ENCODE results near the gene NDUFS6. TPM values are rescaled to one million over a fixed set of nuclear protein-coding genes. Genes with fewer than 3 reads are reported as not detected.
A peak's percentile ranks its signal among the peaks of the same experiment; 100 is the strongest.

The NDUFS6 gene
- total and polyA plus RNA-seq, 2 of the 4 experiments (the other 2 are of a cell fraction) = 10.4 to 69.0 TPM

DNA sequence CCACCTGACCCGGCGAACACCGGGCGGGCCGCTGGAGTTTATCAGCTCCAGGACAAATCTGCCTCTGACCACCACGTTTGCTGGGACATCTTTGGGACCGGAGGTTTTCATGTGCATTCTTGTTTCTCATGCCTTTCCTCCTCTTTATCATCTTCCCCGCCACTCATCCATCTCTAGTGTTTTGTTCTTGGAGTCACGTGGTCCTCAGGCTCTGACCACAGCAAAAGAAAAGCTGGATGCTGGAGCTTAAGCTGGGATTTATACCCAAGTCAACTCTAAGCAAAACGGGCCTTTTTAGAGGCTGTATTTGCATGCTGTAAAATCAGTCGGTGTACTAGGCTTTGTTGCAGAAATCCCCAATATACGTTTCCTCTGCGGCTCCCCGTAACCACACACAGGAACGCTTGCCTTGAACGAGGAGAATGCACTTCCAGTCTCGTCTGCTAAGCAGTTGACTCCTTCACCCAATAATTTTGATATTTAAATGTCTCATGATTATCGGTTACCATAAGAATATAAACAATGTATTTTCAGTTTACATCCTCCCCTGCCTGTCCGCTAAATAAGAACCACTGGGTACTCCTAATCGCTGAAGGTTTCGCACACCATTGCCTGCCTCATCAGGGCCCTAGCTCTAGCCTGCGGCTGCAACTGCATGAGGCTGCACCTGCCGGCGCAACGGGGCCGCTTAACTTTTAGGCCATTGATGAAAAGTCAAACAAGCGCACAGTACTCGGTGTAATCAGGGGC, 560 bp upstream of the NDUFS6 start:
- Histone ChIP-seq H3K27ac (ENCODE audit: insufficient read depth, low read length) (peak overlapping the region; percentile 61), H3K23ac (ENCODE audit: low read depth, low read length) (peak overlapping the region; percentile 36; the same call in 1 of the 2 replicates), H2AFZ (replicated peaks; ENCODE audit: low read length, poor library complexity) (peak overlapping the region; percentile 98), H3K9me3 (ENCODE audit: control insufficient read depth, insufficient read depth, low read length) (no peaks in the 10 kb centered on the region), H3K4ac (ENCODE audit: low read depth, low read length) (peak overlapping the region; percentile 78), H3K79me1 (ENCODE audit: low read depth in 1 of 2, low read length in 2 of 2) (peaks cover 45 to 81% of the 10 kb centered on the region in 2 experiments), H4K20me1 (ENCODE audit: insufficient read depth, low read length) (0 out of 2 replicates have a peak, but pooled peaks cover 5% of the 10 kb centered on the region), H2AK9ac (replicated peaks; ENCODE audit: low read depth, low read length, poor library complexity) (peak overlapping the region; percentile 59), H4K5ac (ENCODE audit: low read depth, low read length) (peak overlapping the region; percentile 93), H2BK5ac (ENCODE audit: low read depth, low read length, poor library complexity, severe bottlenecking) (peak overlapping the region; percentile 44), H3K9me1 (ENCODE audit: insufficient read depth, low read length) (peaks cover 9% of the 10 kb centered on the region; the same call in 1 of the 2 replicates), H2BK20ac (ENCODE audit: low read depth, low read length) (no peak overlapping the region), H3K56ac (ENCODE audit: extremely low read depth, insufficient read depth, low read length) (peak overlapping the region; percentile 57; the same call in 1 of the 2 replicates), H3K36me3 (ENCODE audit: control insufficient read depth, insufficient read depth, low read length) (peaks cover 48% of the 10 kb centered on the region), H2BK120ac (ENCODE audit: low read depth, low read length) (peak overlapping the region; percentile 29; the same call in 1 of the 2 replicates), H3K4me2 (ENCODE audit: low read depth, low read length) (peak overlapping the region; percentile 93), H3K18ac (ENCODE audit: low read depth, low read length) (no peak overlapping the region), H3K4me1 (ENCODE audit: control insufficient read depth, insufficient read depth, low read length) (peaks cover 11% of the 10 kb centered on the region), H3K27me3 (ENCODE audit: control insufficient read depth, insufficient read depth, low read length) (no peaks in the 10 kb centered on the region), H3K9ac (ENCODE audit: low read depth, low read length) (peak overlapping the region; percentile 66), H3K14ac (replicated peaks; ENCODE audit: low read depth, low read length) (peak overlapping the region; percentile 36; the same call in 1 of the 2 replicates), H2BK15ac (ENCODE audit: low read depth, low read length) (no peak overlapping the region), H3K4me3 (ENCODE audit: insufficient read depth, low read depth, low read length) (peak overlapping the region; percentile 98), H2AK5ac (ENCODE audit: low read depth, low read length) (0 out of 2 replicates have a peak overlapping the region, but pooled peaks have one; percentile 58), H4K8ac (ENCODE audit: low read depth in 2 of 2, low read length in 2 of 2) (peak overlapping the region; percentile 80 to 98), H4K91ac (ENCODE audit: insufficient read depth, low read depth, low read length) (peak overlapping the region; percentile 54; the same call in 1 of the 2 replicates)
- dilution Hi-C loops (cut with HindIII; ENCODE audit: low sequenced_read_pairs, unreplicated experiment) = no loop called here
- no TSS peak for BruUV-seq (replicated peaks)
- CTCF ChIA-PET = interaction anchor here (0.7 to 1.5 kb wide), 2 partner anchors 20 to 37 kb away, joined by 3 to 8 read pairs; no protein-coding TSS in a partner anchor
- TF ChIP-seq RCOR1 (IDR thresholded peaks at IDR 0.05; ENCODE audit: insufficient replicate concordance, low read length) = peak; percentile 66
- TF ChIP-seq, protein P1, sequence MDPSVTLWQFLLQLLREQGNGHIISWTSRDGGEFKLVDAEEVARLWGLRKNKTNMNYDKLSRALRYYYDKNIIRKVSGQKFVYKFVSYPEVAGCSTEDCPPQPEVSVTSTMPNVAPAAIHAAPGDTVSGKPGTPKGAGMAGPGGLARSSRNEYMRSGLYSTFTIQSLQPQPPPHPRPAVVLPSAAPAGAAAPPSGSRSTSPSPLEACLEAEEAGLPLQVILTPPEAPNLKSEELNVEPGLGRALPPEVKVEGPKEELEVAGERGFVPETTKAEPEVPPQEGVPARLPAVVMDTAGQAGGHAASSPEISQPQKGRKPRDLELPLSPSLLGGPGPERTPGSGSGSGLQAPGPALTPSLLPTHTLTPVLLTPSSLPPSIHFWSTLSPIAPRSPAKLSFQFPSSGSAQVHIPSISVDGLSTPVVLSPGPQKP (IDR thresholded peaks at IDR 0.05; ENCODE audit: borderline replicate concordance, low read depth, low read length) = no peak
- TF ChIP-seq, protein P2, sequence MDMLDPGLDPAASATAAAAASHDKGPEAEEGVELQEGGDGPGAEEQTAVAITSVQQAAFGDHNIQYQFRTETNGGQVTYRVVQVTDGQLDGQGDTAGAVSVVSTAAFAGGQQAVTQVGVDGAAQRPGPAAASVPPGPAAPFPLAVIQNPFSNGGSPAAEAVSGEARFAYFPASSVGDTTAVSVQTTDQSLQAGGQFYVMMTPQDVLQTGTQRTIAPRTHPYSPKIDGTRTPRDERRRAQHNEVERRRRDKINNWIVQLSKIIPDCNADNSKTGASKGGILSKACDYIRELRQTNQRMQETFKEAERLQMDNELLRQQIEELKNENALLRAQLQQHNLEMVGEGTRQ (IDR thresholded peaks at IDR 0.05; ENCODE audit: low read depth, low read length) = peak; percentile 67
- POLR2A ChIA-PET (ENCODE audit: unreplicated experiment) = no interaction called here
- DNase-seq (peak; percentile 35), ATAC-seq (ENCODE audit: low read depth) (peak; percentile 11)
- intact Hi-C loops (cut with micrococcal nuclease) = loop anchor here (2.0 kb wide), 1 partner anchor 36 kb away; no protein-coding TSS in a partner anchor
- in situ Hi-C loops (cut with MboI; ENCODE audit: low sequenced_read_pairs) = no loop called here
- 2% methylated on average over 9 of the region's 28 CpGs; no CpG with 5 or more reads in 1 of the 2 experiments for WGBS, 2 experiments (ENCODE audit: extremely low coverage in 2 of 2, insufficient read length in 1 of 2)

Measured in IMR-90 (cell line).